ENCODE results near the gene ZFP36.
"Not testable (repeated sequence)": the region's sequence is repeated elsewhere in the genome, so short reads cannot be mapped to it uniquely, and the experiment has no call there.

Gene ZFP36

GRCh38 chr19:39372941-39373340, 33.7 kb upstream of the ZFP36 start:
- TF ChIP-seq CTCF (IDR thresholded peaks at IDR 0.05; ENCODE audit: low read depth, low read length, poor library complexity, severe bottlenecking): no peak
- TF ChIP-seq EZH2phosphoT487 (IDR thresholded peaks at IDR 0.05; ENCODE audit: borderline replicate concordance, low read length): no peak
- no peaks in the 10 kb centered on the region for H3K79me2 ChIP-seq (ENCODE audit: control insufficient read depth, low read length)
- H3K9me3 ChIP-seq (ENCODE audit: control insufficient read depth, insufficient read depth, low read length): no peaks in the 10 kb centered on the region
- H3K4me1 ChIP-seq (ENCODE audit: control insufficient read depth, low read length): no peaks in the 10 kb centered on the region
- no peaks in the 10 kb centered on the region for H3K27me3 ChIP-seq (ENCODE audit: control insufficient read depth, low read length)
- no peak overlapping the region for H3K27ac ChIP-seq (ENCODE audit: low read depth, low read length)
- H3K4me2 ChIP-seq (ENCODE audit: low read length): no peak overlapping the region
- H3F3A ChIP-seq (ENCODE audit: control insufficient read depth, insufficient read depth): no peaks in the 10 kb centered on the region
- H4K20me1 ChIP-seq (ENCODE audit: control insufficient read depth, insufficient read depth, low read depth, low read length): no peaks in the 10 kb centered on the region
- H3K4me3 ChIP-seq (ENCODE audit: low read length): no peak overlapping the region
- no peaks in the 10 kb centered on the region for H3K9me2 ChIP-seq (replicated peaks; ENCODE audit: control insufficient read depth, low read length)
- H3K36me3 ChIP-seq (ENCODE audit: control insufficient read depth, low read length): peaks cover 62% of the 10 kb centered on the region

- Histone ChIP-seq H3K27ac (ENCODE audit: low read depth, low read length) (no peak overlapping the region), H3K4me2 (ENCODE audit: low read length) (no peak overlapping the region), H3K9me2 (replicated peaks; ENCODE audit: control insufficient read depth, low read length) (no peaks in the 10 kb centered on the region), H3K9me3 (ENCODE audit: control insufficient read depth, insufficient read depth, low read length) (no peaks in the 10 kb centered on the region), H3K4me1 (ENCODE audit: control insufficient read depth, low read length) (no peaks in the 10 kb centered on the region), H3K27me3 (ENCODE audit: control insufficient read depth, low read length) (no peaks in the 10 kb centered on the region), H3K79me2 (ENCODE audit: control insufficient read depth, low read length) (no peaks in the 10 kb centered on the region), H3F3A (ENCODE audit: control insufficient read depth, insufficient read depth) (no peaks in the 10 kb centered on the region), H3K36me3 (ENCODE audit: control insufficient read depth, low read length) (peaks cover 62% of the 10 kb centered on the region), H3K4me3 (ENCODE audit: low read length) (no peak overlapping the region), H4K20me1 (ENCODE audit: control insufficient read depth, insufficient read depth, low read depth, low read length) (no peaks in the 10 kb centered on the region)
- no peak for TF ChIP-seq EZH2phosphoT487 (IDR thresholded peaks at IDR 0.05; ENCODE audit: borderline replicate concordance, low read length)
- no peak for TF ChIP-seq CTCF (IDR thresholded peaks at IDR 0.05; ENCODE audit: low read depth, low read length, poor library complexity, severe bottlenecking)
Measured at GRCh38 chr19:39375929-39376328, 30.7 kb upstream of the ZFP36 start.

GRCh38 chr19:39377373-39378362, 29.0 kb upstream of the ZFP36 start:
- H3K4me3 ChIP-seq (ENCODE audit: low read length): no peak overlapping the region
- no peaks in the 10 kb centered on the region for H3K9me3 ChIP-seq (ENCODE audit: control insufficient read depth, insufficient read depth, low read length)
- no peak overlapping the region for H3K27ac ChIP-seq (ENCODE audit: low read depth, low read length)
- H3F3A ChIP-seq (ENCODE audit: control insufficient read depth, insufficient read depth): no peaks in the 10 kb centered on the region
- TF ChIP-seq CTCF (IDR thresholded peaks at IDR 0.05; ENCODE audit: low read depth, low read length, poor library complexity, severe bottlenecking): no peak
- no peak for TF ChIP-seq EZH2phosphoT487 (IDR thresholded peaks at IDR 0.05; ENCODE audit: borderline replicate concordance, low read length)
- no peaks in the 10 kb centered on the region for H4K20me1 ChIP-seq (ENCODE audit: control insufficient read depth, insufficient read depth, low read depth, low read length)
- no peaks in the 10 kb centered on the region for H3K27me3 ChIP-seq (ENCODE audit: control insufficient read depth, low read length)
- peaks cover 57% of the 10 kb centered on the region for H3K36me3 ChIP-seq (ENCODE audit: control insufficient read depth, low read length)
- H3K9me2 ChIP-seq (replicated peaks; ENCODE audit: control insufficient read depth, low read length): no peaks in the 10 kb centered on the region
- no peaks in the 10 kb centered on the region for H3K79me2 ChIP-seq (ENCODE audit: control insufficient read depth, low read length)
- H3K4me1 ChIP-seq (ENCODE audit: control insufficient read depth, low read length): no peaks in the 10 kb centered on the region
- H3K4me2 ChIP-seq (ENCODE audit: low read length): no peak overlapping the region

GRCh38 chr19:39379366-39379765, 27.3 kb upstream of the ZFP36 start:
- H3K79me2 ChIP-seq (ENCODE audit: control insufficient read depth, low read length); H3K4me3 ChIP-seq (ENCODE audit: low read length); H3K9me2 ChIP-seq (replicated peaks; ENCODE audit: control insufficient read depth, low read length); H3F3A ChIP-seq (ENCODE audit: control insufficient read depth, insufficient read depth); H3K9me3 ChIP-seq (ENCODE audit: control insufficient read depth, insufficient read depth, low read length); H3K4me1 ChIP-seq (ENCODE audit: control insufficient read depth, low read length); H3K27ac ChIP-seq (ENCODE audit: low read depth, low read length); H3K4me2 ChIP-seq (ENCODE audit: low read length); H4K20me1 ChIP-seq (ENCODE audit: control insufficient read depth, insufficient read depth, low read depth, low read length); H3K27me3 ChIP-seq (ENCODE audit: control insufficient read depth, low read length): not testable (repeated sequence)
- H3K36me3 ChIP-seq (ENCODE audit: control insufficient read depth, low read length): peaks cover 52% of the 10 kb centered on the region
